Endothelial cell (in vitro differentiated cells): ENCODE data around the gene SEPTIN10. TPM values are rescaled to one million over a fixed set of nuclear protein-coding genes. Genes with fewer than 3 reads are reported as not detected.
A peak's percentile ranks its signal among the peaks of the same experiment; 100 is the strongest.

Source experiments
- DNase-seq: peaks from one replicate; pipeline ENCODE4 v3.0.0; 2021; ENCODE audit warnings: low spot score
- H3K27ac Mint-ChIP-seq: one replicate; pipeline ENCODE4 v1.8.0; 2021; ENCODE audit warnings: mixed read lengths, inconsistent platforms; ENCODE audit not compliant: unreplicated experiment
- H3K27me3 Mint-ChIP-seq: one replicate; pipeline ENCODE4 v1.8.0; 2021; ENCODE audit warnings: mild to moderate bottlenecking, moderate library complexity, mixed read lengths, inconsistent platforms; ENCODE audit not compliant: unreplicated experiment
- H3K36me3 Mint-ChIP-seq: one replicate; pipeline ENCODE4 v1.8.0; 2021; ENCODE audit warnings: mild to moderate bottlenecking, low read depth, mixed read lengths, inconsistent platforms; ENCODE audit not compliant: unreplicated experiment
- H3K4me1 Mint-ChIP-seq: one replicate; pipeline ENCODE4 v1.8.0; 2021; ENCODE audit warnings: mild to moderate bottlenecking, mixed read lengths, inconsistent platforms; ENCODE audit not compliant: unreplicated experiment
- H3K4me3 Mint-ChIP-seq: one replicate; pipeline ENCODE4 v1.8.0; 2021; ENCODE audit warnings: mild to moderate bottlenecking, mixed read lengths, inconsistent platforms; ENCODE audit not compliant: unreplicated experiment
- H3K9me3 Mint-ChIP-seq: one replicate; pipeline ENCODE4 v1.8.0; 2021; ENCODE audit warnings: mixed read lengths, inconsistent platforms; ENCODE audit not compliant: unreplicated experiment
- total RNA-seq: library from RNA; stranded (reverse); fragmentation: NEBNext Ultra II Directional; extraction: Animal tissue kit (Norgen Biotek cat#: 25700); gene quantifications from one replicate; pipeline ENCODE4 v1.2.1, GENCODE V29; 2021; ENCODE audit not compliant: unreplicated experiment
- TF ChIP-seq, protein P1 (sequence below): fragments of 200-600 bp; sonication (generic); IDR thresholded peaks from one replicate; pipeline ENCODE4 v1.5.0; 2021; ENCODE audit warnings: antibody characterized with exemption; ENCODE audit not compliant: unreplicated experiment

SEPTIN10 gene
- total RNA-seq, 1 donor from 2014 or later: 69.8 TPM

DNA sequence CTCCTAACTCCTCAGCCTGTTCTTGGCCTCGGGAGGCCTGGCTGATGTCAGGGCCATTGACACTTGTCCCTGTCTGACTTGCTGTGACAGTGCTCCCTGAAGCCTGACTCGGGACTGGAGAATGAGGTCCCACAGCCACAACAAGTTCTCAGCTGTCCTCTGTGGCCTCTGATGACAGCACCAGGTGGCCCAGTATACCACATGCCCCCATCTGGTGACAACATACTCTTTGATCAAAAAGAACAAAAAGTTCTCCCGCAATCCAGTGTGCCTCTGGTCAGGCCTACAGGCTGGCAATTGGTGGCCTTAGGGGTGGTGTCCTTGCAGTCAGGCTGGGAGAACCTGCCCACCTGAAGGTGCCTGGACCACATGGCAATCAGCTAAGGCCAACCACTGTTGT is 102.6 kb downstream of the SEPTIN10 start:
- Mint-ChIP-seq H3K36me3 (peaks cover 5% of the 10 kb centered on the region), H3K27ac (no peak overlapping the region), H3K4me3 (no peak overlapping the region), H3K9me3 (no peaks in the 10 kb centered on the region), H3K4me1 (peaks cover 6% of the 10 kb centered on the region), H3K27me3 (peaks cover 9% of the 10 kb centered on the region)
- DNase-seq: no peak
- TF ChIP-seq, protein P1, sequence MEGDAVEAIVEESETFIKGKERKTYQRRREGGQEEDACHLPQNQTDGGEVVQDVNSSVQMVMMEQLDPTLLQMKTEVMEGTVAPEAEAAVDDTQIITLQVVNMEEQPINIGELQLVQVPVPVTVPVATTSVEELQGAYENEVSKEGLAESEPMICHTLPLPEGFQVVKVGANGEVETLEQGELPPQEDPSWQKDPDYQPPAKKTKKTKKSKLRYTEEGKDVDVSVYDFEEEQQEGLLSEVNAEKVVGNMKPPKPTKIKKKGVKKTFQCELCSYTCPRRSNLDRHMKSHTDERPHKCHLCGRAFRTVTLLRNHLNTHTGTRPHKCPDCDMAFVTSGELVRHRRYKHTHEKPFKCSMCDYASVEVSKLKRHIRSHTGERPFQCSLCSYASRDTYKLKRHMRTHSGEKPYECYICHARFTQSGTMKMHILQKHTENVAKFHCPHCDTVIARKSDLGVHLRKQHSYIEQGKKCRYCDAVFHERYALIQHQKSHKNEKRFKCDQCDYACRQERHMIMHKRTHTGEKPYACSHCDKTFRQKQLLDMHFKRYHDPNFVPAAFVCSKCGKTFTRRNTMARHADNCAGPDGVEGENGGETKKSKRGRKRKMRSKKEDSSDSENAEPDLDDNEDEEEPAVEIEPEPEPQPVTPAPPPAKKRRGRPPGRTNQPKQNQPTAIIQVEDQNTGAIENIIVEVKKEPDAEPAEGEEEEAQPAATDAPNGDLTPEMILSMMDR: no peak

DNA sequence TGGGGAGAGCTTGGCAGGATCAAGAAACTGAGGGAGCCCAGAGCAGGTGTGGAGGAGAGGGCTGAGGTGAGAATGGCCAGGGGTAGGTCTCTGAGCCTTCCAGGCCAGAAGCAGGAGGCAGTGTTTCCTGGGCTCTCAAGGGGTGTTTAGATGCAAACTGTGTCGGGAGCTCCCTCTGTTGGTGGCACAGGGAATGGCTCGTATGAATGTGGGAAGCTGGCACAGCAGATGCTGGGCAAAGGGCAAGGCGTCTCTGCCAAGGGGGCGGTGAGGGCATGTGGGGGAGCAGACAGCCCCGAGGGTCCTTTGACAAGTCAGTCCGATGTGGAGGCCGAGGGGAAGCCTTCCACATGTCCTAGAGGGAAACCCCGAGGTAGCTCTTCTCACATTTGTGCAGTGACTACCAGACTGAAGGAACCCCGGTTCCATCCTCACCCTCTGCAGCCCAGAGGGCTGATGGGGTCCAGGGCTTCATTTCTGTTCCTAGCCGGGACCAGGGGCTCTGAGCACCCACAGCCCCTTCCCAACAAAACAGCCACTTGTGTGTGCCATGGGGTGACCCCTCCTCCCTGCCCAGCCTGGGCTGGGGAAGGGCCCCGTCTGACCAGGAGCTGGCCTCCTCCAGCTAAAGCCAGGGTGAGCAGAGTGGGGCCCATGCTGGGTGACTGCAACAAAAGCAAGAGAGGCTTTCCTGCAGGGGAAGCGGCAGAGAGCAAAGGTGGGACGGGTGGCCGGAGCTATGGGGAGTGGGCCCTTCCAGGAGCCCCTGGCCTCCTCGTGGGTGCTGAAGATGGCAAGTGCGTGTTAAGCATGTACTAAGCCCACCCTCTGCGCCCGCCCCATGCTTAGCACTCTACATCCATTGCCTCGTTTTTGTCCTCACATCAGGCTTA is 103.4 kb downstream of the SEPTIN10 start:
- Mint-ChIP-seq H3K4me3 (no peak overlapping the region), H3K9me3 (no peaks in the 10 kb centered on the region), H3K27ac (no peak overlapping the region), H3K4me1 (peaks cover 6% of the 10 kb centered on the region), H3K27me3 (peaks cover 9% of the 10 kb centered on the region), H3K36me3 (peaks cover 5% of the 10 kb centered on the region)
- peak; percentile 77 for DNase-seq
- TF ChIP-seq, protein P1: peak; percentile 80

DNA sequence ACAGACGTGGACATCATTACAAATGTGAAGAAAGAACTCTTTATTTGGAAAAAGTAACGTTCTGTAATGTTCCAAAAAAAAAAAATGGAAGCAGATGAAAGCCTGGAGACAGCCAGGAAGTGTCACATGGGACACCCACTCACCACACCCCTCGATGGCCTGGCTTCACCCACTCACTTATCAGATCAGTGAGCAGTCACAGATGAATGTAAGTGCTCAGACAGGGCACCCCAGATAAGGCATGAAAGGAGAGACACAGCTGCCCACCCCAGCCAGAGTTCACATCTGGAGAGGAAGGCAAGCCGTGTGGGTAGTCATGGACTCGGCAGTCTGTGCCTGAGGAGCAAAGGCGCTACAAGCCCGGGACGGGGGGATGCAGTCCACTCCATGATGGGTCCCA is 105.2 kb downstream of the SEPTIN10 start:
- no peak for DNase-seq
- Mint-ChIP-seq H3K9me3 (no peaks in the 10 kb centered on the region), H3K27me3 (peaks cover 7% of the 10 kb centered on the region), H3K36me3 (peaks cover 8% of the 10 kb centered on the region), H3K27ac (no peak overlapping the region), H3K4me1 (peaks cover 6% of the 10 kb centered on the region), H3K4me3 (no peak overlapping the region)
- TF ChIP-seq, protein P1: no peak

DNA sequence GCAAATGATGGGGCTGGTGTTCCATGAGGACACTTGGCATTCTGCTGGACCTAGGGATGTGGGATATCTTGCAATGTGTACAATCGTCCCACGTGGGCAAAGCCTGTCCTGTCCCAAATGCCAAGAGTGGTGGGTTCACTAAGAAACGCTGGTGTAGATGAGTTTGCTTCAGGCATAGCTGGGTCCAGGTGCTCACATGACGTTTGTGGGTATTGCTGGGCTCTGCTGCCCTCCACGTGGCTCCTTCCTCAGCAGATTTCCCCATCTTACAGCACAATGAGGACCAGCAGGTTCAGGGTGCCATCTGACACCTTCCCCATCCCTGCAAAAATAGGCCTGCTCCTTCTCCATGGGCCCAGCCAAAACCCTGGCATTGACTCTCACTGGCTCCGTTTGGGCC is 105.9 kb downstream of the SEPTIN10 start:
- TF ChIP-seq, protein P1: no peak
- Mint-ChIP-seq H3K36me3 (peaks cover 8% of the 10 kb centered on the region), H3K4me3 (no peak overlapping the region), H3K27ac (no peak overlapping the region), H3K9me3 (no peaks in the 10 kb centered on the region), H3K4me1 (peaks cover 6% of the 10 kb centered on the region), H3K27me3 (peaks cover 7% of the 10 kb centered on the region)
- DNase-seq: no peak

DNA sequence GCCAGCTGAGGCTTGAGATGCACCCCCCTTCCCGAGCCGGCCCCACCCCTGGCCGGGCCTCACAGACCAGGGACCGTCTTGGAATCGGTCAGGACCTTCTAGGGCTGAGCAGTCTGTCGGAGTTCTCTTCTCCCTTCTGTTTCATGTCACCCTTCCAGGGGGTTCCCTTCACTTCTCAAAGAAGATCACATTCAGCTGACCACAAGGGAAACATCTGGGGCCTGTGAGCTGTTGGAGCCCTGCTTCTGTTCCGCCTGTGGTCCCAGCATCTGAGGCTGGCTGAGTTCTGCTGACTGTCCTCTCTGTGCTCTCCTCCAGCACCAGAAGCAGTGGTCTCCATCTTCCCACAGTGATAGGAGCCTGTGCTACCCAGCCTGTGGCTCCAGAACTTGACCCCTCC is 106.5 kb downstream of the SEPTIN10 start:
- Mint-ChIP-seq H3K27me3 (peaks cover 8% of the 10 kb centered on the region), H3K4me3 (no peak overlapping the region), H3K27ac (no peak overlapping the region), H3K36me3 (peaks cover 8% of the 10 kb centered on the region), H3K4me1 (peaks cover 6% of the 10 kb centered on the region), H3K9me3 (no peaks in the 10 kb centered on the region)
- DNase-seq: no peak
- TF ChIP-seq, protein P1: no peak
